ENCODE results near the gene CARS2.
A peak's percentile ranks its signal among the peaks of the same experiment; 100 is the strongest.

Gene CARS2

GRCh38 chr13:110627351-110627750 lies 78.6 kb downstream of the CARS2 start:
- Mint-ChIP-seq H3K9me3 (no peaks in the 10 kb centered on the region), H3K4me1 (peaks cover 23% of the 10 kb centered on the region), H3K36me3 (peaks cover 48% of the 10 kb centered on the region), H3K27ac (no peak overlapping the region), H3K27me3 (no peaks in the 10 kb centered on the region), H3K4me3 (no peak overlapping the region)
- DNase-seq, result no peak
- CTCF ChIA-PET, result no interaction called here

- Mint-ChIP-seq H3K9me3 (no peaks in the 10 kb centered on the region), H3K27ac (no peak overlapping the region), H3K4me1 (peaks cover 23% of the 10 kb centered on the region), H3K36me3 (peaks cover 43% of the 10 kb centered on the region), H3K4me3 (no peak overlapping the region), H3K27me3 (no peaks in the 10 kb centered on the region)
- no peak for DNase-seq
- CTCF ChIA-PET, result no interaction called here
These were observed 79.4 kb downstream of the CARS2 start for GRCh38 chr13:110626521-110626920.

- no peak for DNase-seq
- CTCF ChIA-PET, result no interaction called here
- no peak overlapping the region for H3K4me3 Mint-ChIP-seq
- peaks cover 41% of the 10 kb centered on the region for H3K36me3 Mint-ChIP-seq
- H3K27ac Mint-ChIP-seq, result peak overlapping the region; percentile 60
- no peaks in the 10 kb centered on the region for H3K9me3 Mint-ChIP-seq
- no peaks in the 10 kb centered on the region for H3K27me3 Mint-ChIP-seq
- peaks cover 21% of the 10 kb centered on the region for H3K4me1 Mint-ChIP-seq
These were observed 80.1 kb downstream of the CARS2 start for GRCh38 chr13:110625771-110626321.

GRCh38 chr13:110624766-110625756 lies 80.9 kb downstream of the CARS2 start:
- CTCF ChIA-PET, result interaction anchor here (0.5 kb wide), 1 partner anchor 114 kb away, joined by 3 read pairs; no protein-coding TSS in a partner anchor
- Mint-ChIP-seq H3K4me3 (no peak overlapping the region), H3K36me3 (peaks cover 38% of the 10 kb centered on the region), H3K4me1 (peaks cover 14% of the 10 kb centered on the region), H3K9me3 (no peaks in the 10 kb centered on the region), H3K27ac (no peak overlapping the region), H3K27me3 (no peaks in the 10 kb centered on the region)
- DNase-seq, result no peak

GRCh38 chr13:110620596-110620995 lies 85.3 kb downstream of the CARS2 start:
- Mint-ChIP-seq H3K9me3 (no peaks in the 10 kb centered on the region), H3K27me3 (no peaks in the 10 kb centered on the region), H3K27ac (no peak overlapping the region), H3K4me1 (peaks cover 21% of the 10 kb centered on the region), H3K4me3 (no peak overlapping the region), H3K36me3 (peaks cover 18% of the 10 kb centered on the region)
- no peak for DNase-seq
- CTCF ChIA-PET, result no interaction called here

- peaks cover 1% of the 10 kb centered on the region for H3K9me3 Mint-ChIP-seq
- DNase-seq, result no peak
- H3K27ac Mint-ChIP-seq, result no peak overlapping the region
- CTCF ChIA-PET, result interaction anchor here (0.9 kb wide), 1 partner anchor 200 kb away, joined by 3 read pairs; no protein-coding TSS in a partner anchor
- H3K4me3 Mint-ChIP-seq, result no peak overlapping the region
- peaks cover 16% of the 10 kb centered on the region for H3K36me3 Mint-ChIP-seq
- peaks cover 25% of the 10 kb centered on the region for H3K4me1 Mint-ChIP-seq
- no peaks in the 10 kb centered on the region for H3K27me3 Mint-ChIP-seq
These were observed 87.1 kb downstream of the CARS2 start for GRCh38 chr13:110618780-110619179.

- H3K4me1 Mint-ChIP-seq, result peaks cover 25% of the 10 kb centered on the region
- CTCF ChIA-PET, result interaction anchor here (0.9 kb wide), 1 partner anchor 200 kb away, joined by 3 read pairs; no protein-coding TSS in a partner anchor
- no peak overlapping the region for H3K4me3 Mint-ChIP-seq
These were observed 87.7 kb downstream of the CARS2 start for GRCh38 chr13:110618167-110618566.

GRCh38 chr13:110617321-110618072 lies 88.4 kb downstream of the CARS2 start:
- CTCF ChIA-PET, result interaction anchor here (0.6 to 1.4 kb wide), 4 partner anchors 24 to 197 kb away, joined by 3 to 7 read pairs (median 4); no protein-coding TSS in a partner anchor
- Mint-ChIP-seq H3K4me1 (peaks cover 25% of the 10 kb centered on the region), H3K27me3 (peaks cover under 1% of the 10 kb centered on the region), H3K27ac (no peak overlapping the region), H3K4me3 (no peak overlapping the region), H3K9me3 (peaks cover 4% of the 10 kb centered on the region), H3K36me3 (peaks cover 15% of the 10 kb centered on the region)
- DNase-seq, result no peak

More at GRCh38 chr13:110618167-110618566, 87.7 kb downstream of the CARS2 start:
- Mint-ChIP-seq H3K27ac (no peak overlapping the region), H3K27me3 (no peaks in the 10 kb centered on the region), H3K36me3 (peaks cover 20% of the 10 kb centered on the region), H3K9me3 (peaks cover 4% of the 10 kb centered on the region)
- DNase-seq, result no peak

GRCh38 chr13:110616103-110617101 lies 89.5 kb downstream of the CARS2 start:
- Mint-ChIP-seq H3K4me3 (peak overlapping the region; percentile 94), H3K9me3 (peaks cover 4% of the 10 kb centered on the region), H3K36me3 (peaks cover 13% of the 10 kb centered on the region), H3K27ac (peak overlapping the region; percentile 85), H3K27me3 (peaks cover 4% of the 10 kb centered on the region), H3K4me1 (peaks cover 25% of the 10 kb centered on the region)
- peak; percentile 55 for DNase-seq
- CTCF ChIA-PET, result interaction anchor here (0.6 to 1.4 kb wide), 5 partner anchors 23 to 198 kb away, joined by 3 to 7 read pairs (median 4); partner anchors contain the start of gene RAB20

GRCh38 chr13:110615322-110616102 lies 90.4 kb downstream of the CARS2 start, which contains the start of gene NAXD:
TSS of gene NAXD (plus strand) at chr13:110615545. CDS start at chr13:110615602, 57 bp downstream.
- H3K4me1 Mint-ChIP-seq, result peaks cover 25% of the 10 kb centered on the region
- H3K27me3 Mint-ChIP-seq, result peaks cover 4% of the 10 kb centered on the region
- CTCF ChIA-PET, result interaction anchor here (1.2 to 1.4 kb wide), 3 partner anchors 22 to 54 kb away, joined by 4 to 7 read pairs (median 6); partner anchors contain the start of gene RAB20
- peak; percentile 90 for DNase-seq
- H3K36me3 Mint-ChIP-seq, result peaks cover 13% of the 10 kb centered on the region
- peak within 1 kb of the TSS; percentile 94 for H3K4me3 Mint-ChIP-seq
- H3K27ac Mint-ChIP-seq, result peak within 1 kb of the TSS; percentile 94
- peaks cover 4% of the 10 kb centered on the region for H3K9me3 Mint-ChIP-seq

- DNase-seq, result no peak
- H3K27me3 Mint-ChIP-seq, result peaks cover 4% of the 10 kb centered on the region
- H3K4me1 Mint-ChIP-seq, result peaks cover 25% of the 10 kb centered on the region
- peak overlapping the region; percentile 94 for H3K27ac Mint-ChIP-seq
- H3K36me3 Mint-ChIP-seq, result peaks cover 13% of the 10 kb centered on the region
- CTCF ChIA-PET, result interaction anchor here (1.2 kb wide), 1 partner anchor 53 kb away, joined by 4 read pairs; the partner anchor contains the start of gene RAB20
- peak overlapping the region; percentile 94 for H3K4me3 Mint-ChIP-seq
- H3K9me3 Mint-ChIP-seq, result peaks cover 4% of the 10 kb centered on the region
These were observed 91.0 kb downstream of the CARS2 start for GRCh38 chr13:110615005-110615321.

- peaks cover 4% of the 10 kb centered on the region for H3K9me3 Mint-ChIP-seq
- DNase-seq, result no peak
- peaks cover 4% of the 10 kb centered on the region for H3K27me3 Mint-ChIP-seq
- CTCF ChIA-PET, result no interaction called here
- no peak overlapping the region for H3K4me3 Mint-ChIP-seq
- H3K36me3 Mint-ChIP-seq, result peaks cover 8% of the 10 kb centered on the region
- no peak overlapping the region for H3K27ac Mint-ChIP-seq
- peaks cover 4% of the 10 kb centered on the region for H3K4me1 Mint-ChIP-seq
These were observed 94.8 kb downstream of the CARS2 start for GRCh38 chr13:110610955-110611595.

Measured in activated naive CD4-positive, alpha-beta T cell treated with anti-CD3 and anti-CD28 coated beads, Interleukin-2, amount 10 ng/mL, durations not matched to agents 7 days and 5 days (primary cell).